H1 (cell line): ENCODE results near the gene PDXP. TPM values are rescaled to one million over a fixed set of nuclear protein-coding genes. Genes with fewer than 3 reads are reported as not detected.

ENCODE experiments used
- CTCF ChIA-PET: fragments of 300-600 bp; sonication (Branson Sonifier 250); formaldehyde crosslinking; loops from one replicate; lab custom pipeline; 2021; ENCODE audit not compliant: partially characterized antibody; lab: Charles Lee
- POLR2A ChIA-PET: fragments of 300-600 bp; sonication (Branson Sonifier 250); formaldehyde crosslinking; loops from one replicate; lab custom pipeline; 2021; ENCODE audit warnings: inconsistent platforms; ENCODE audit not compliant: partially characterized antibody; lab: Charles Lee
- DNase-seq, 2 experiments: peaks; one replicate each; pipeline versions ENCODE4 v3.0.0 to v3.0.0-alpha.2; 2010 to 2022; ENCODE audit warnings: low spot score in 2 of 2, low read depth in 1 of 2, mixed read lengths in 1 of 2
- FAIRE-seq: peaks from 2 replicates; lab custom pipeline; 2011; peaks lifted over from hg19 to GRCh38; lab: Jason Lieb, UNC
- H2AFZ ChIP-seq: 2 replicates; pipeline ENCODE4 v1.8.1; 2012; ENCODE audit warnings: low read length, inconsistent platforms
- H2AK5ac ChIP-seq: 2 replicates; pipeline ENCODE4 v1.6.1; 2013; ENCODE audit warnings: low read depth, low read length
- H2BK120ac ChIP-seq: replicated peaks from 2 replicates; pipeline ENCODE3; 2013; ENCODE audit warnings: low read depth, low read length, inconsistent platforms
- H2BK12ac ChIP-seq: 2 replicates; pipeline ENCODE4 v1.6.1; 2013; ENCODE audit warnings: low read depth, low read length
- H2BK15ac ChIP-seq: 2 replicates; pipeline ENCODE4 v1.6.1; 2013; ENCODE audit warnings: low read length
- H2BK20ac ChIP-seq: 2 replicates; pipeline ENCODE4 v1.6.1; 2013; ENCODE audit warnings: low read length
- H2BK5ac ChIP-seq: 2 replicates; pipeline ENCODE4 v1.6.1; 2013; ENCODE audit warnings: low read depth, low read length
- H3K14ac ChIP-seq: 2 replicates; pipeline ENCODE4 v1.6.1; 2013; ENCODE audit warnings: inconsistent platforms; ENCODE audit not compliant: insufficient read length
- H3K18ac ChIP-seq: 2 replicates; pipeline ENCODE4 v1.6.1; 2013; ENCODE audit warnings: low read length; ENCODE audit errors: extremely low read depth
- H3K23ac ChIP-seq: 2 replicates; pipeline ENCODE4 v1.6.1; 2013; ENCODE audit warnings: inconsistent platforms; ENCODE audit not compliant: insufficient read length
- H3K23me2 ChIP-seq: 2 replicates; pipeline ENCODE4 v1.6.1; 2013; ENCODE audit warnings: low read depth, low read length
- H3K27ac ChIP-seq: 2 replicates; pipeline ENCODE4 v1.6.1; 2011; ENCODE audit warnings: low read depth, low read length, inconsistent platforms
- H3K27me3 ChIP-seq, 4 experiments: replicated peaks in 1 of 4; 1 replicate in 1 of 4; 2 replicates in 3 of 4; pipeline versions ENCODE4 v1.6.1 to v1.8.1; 2011 to 2013; ENCODE audit warnings: low read length in 3 of 4, mild to moderate bottlenecking in 3 of 4, inconsistent platforms in 2 of 4, mixed read lengths in 2 of 4, moderate library complexity in 1 of 4; ENCODE audit not compliant: control insufficient read depth in 3 of 4, insufficient read depth in 3 of 4; ENCODE audit errors: extremely low read depth in 1 of 4
- H3K36me3 ChIP-seq, 4 experiments: 2 replicates each; pipeline versions ENCODE4 v1.6.1 to v1.8.1; 2011 to 2013; ENCODE audit warnings: mild to moderate bottlenecking in 4 of 4, low read length in 3 of 4, moderate library complexity in 2 of 4, control low read depth in 1 of 4, inconsistent platforms in 1 of 4; ENCODE audit not compliant: insufficient read depth in 4 of 4, control insufficient read depth in 2 of 4
- H3K4ac ChIP-seq: replicated peaks from 2 replicates; pipeline ENCODE3; 2013; ENCODE audit warnings: low read length, low read depth, mixed read lengths, inconsistent platforms; ENCODE audit not compliant: insufficient read length
- H3K4me1 ChIP-seq, 4 experiments: replicated peaks in 1 of 4; 1 replicate in 1 of 4; 2 replicates in 3 of 4; pipeline versions ENCODE4 v1.6.1 to v1.8.1; 2011 to 2013; ENCODE audit warnings: low read length in 3 of 4, inconsistent platforms in 2 of 4, mixed read lengths in 1 of 4; ENCODE audit not compliant: insufficient read depth in 4 of 4, control insufficient read depth in 3 of 4
- H3K4me2 ChIP-seq, 2 experiments: 2 replicates each; pipeline versions ENCODE4 v1.6.1 to v1.8.1; 2011 to 2013; ENCODE audit warnings: low read depth in 2 of 2, low read length in 2 of 2, control low read depth in 1 of 2, inconsistent platforms in 1 of 2, mild to moderate bottlenecking in 1 of 2; ENCODE audit not compliant: insufficient read depth in 1 of 2
- H3K4me3 ChIP-seq, 4 experiments: fragments of 200-600, 300-600 bp in 1 of 4; sonication (generic), shearing (Covaris generic), sonication (Bioruptor Twin) in 1 of 4; 2 replicates each; pipeline versions ENCODE4 v1.5.1 to v1.8.1; 2011 to 2016; ENCODE audit warnings: low read length in 4 of 4, low read depth in 3 of 4, control low read depth in 2 of 4, inconsistent platforms in 2 of 4, mild to moderate bottlenecking in 2 of 4, mixed read lengths in 1 of 4, moderate library complexity in 1 of 4; ENCODE audit not compliant: insufficient read depth in 2 of 4; ENCODE audit errors: extremely low read depth in 1 of 4
- H3K56ac ChIP-seq: replicated peaks from 2 replicates; pipeline ENCODE3; 2013; ENCODE audit warnings: low read depth, mild to moderate bottlenecking, mixed read lengths, low read length, inconsistent platforms; ENCODE audit not compliant: insufficient read length
- H3K79me1 ChIP-seq: 2 replicates; pipeline ENCODE4 v1.6.1; 2013; ENCODE audit warnings: low read depth, low read length, control low read depth
- H3K79me2 ChIP-seq, 2 experiments: 2 replicates each; pipeline versions ENCODE4 v1.6.1 to v1.8.1; 2012 to 2013; ENCODE audit warnings: low read length in 2 of 2, mild to moderate bottlenecking in 2 of 2, inconsistent platforms in 1 of 2; ENCODE audit not compliant: insufficient read depth in 2 of 2, control insufficient read depth in 1 of 2
- H3K9ac ChIP-seq, 4 experiments: replicated peaks in 1 of 4; 1 replicate in 1 of 4; 2 replicates in 3 of 4; pipeline versions ENCODE4 v1.6.1 to v1.8.1; 2011 to 2013; ENCODE audit warnings: low read depth in 3 of 4, low read length in 3 of 4, control low read depth in 2 of 4, mild to moderate bottlenecking in 2 of 4, moderate library complexity in 2 of 4, inconsistent platforms in 1 of 4; ENCODE audit errors: extremely low read depth in 1 of 4
- H3K9me3 ChIP-seq, 2 experiments: 2 replicates each; pipeline versions ENCODE4 v1.6.1 to v1.8.1; 2012 to 2013; ENCODE audit warnings: mild to moderate bottlenecking in 2 of 2, moderate library complexity in 2 of 2, control low read depth in 1 of 2, inconsistent platforms in 1 of 2, low read depth in 1 of 2, low read length in 1 of 2, mixed read lengths in 1 of 2; ENCODE audit not compliant: insufficient read depth in 2 of 2
- H4K20me1 ChIP-seq, 2 experiments: replicated peaks in 1 of 2; 2 replicates each; pipeline versions ENCODE3 to v1.8.1; 2011 to 2013; ENCODE audit warnings: inconsistent platforms in 2 of 2, low read length in 2 of 2, mild to moderate bottlenecking in 1 of 2; ENCODE audit not compliant: insufficient read depth in 2 of 2, control insufficient read depth in 1 of 2
- H4K5ac ChIP-seq: 2 replicates; pipeline ENCODE4 v1.6.1; 2013; ENCODE audit warnings: low read length, low read depth, mixed read lengths, inconsistent platforms; ENCODE audit not compliant: insufficient read length
- H4K8ac ChIP-seq: 2 replicates; pipeline ENCODE4 v1.8.0; 2013; ENCODE audit warnings: mild to moderate bottlenecking, moderate library complexity, low read length, inconsistent platforms; ENCODE audit not compliant: insufficient read depth; ENCODE audit errors: extremely low read depth
- H4K91ac ChIP-seq: replicated peaks from 2 replicates; pipeline ENCODE3; 2013; ENCODE audit warnings: low read length, mixed read lengths, inconsistent platforms; ENCODE audit not compliant: insufficient read length
- E2F6 ChIP-seq: IDR thresholded peaks from 2 replicates; pipeline ENCODE4 v1.6.1; 2012; ENCODE audit warnings: inconsistent platforms
- EGR1 ChIP-seq: IDR thresholded peaks from 2 replicates; pipeline ENCODE4 v1.6.1; 2011; ENCODE audit warnings: low read depth, low read length, borderline replicate concordance
- EP300 ChIP-seq, 2 experiments: IDR thresholded peaks; 1 replicate in 1 of 2; 2 replicates in 1 of 2; pipeline ENCODE4 v1.6.1; 2011 to 2012; ENCODE audit warnings: low read depth in 2 of 2, low read length in 2 of 2, mild to moderate bottlenecking in 2 of 2, borderline replicate concordance in 1 of 2, inconsistent platforms in 1 of 2, moderate library complexity in 1 of 2
- EZH2 ChIP-seq: fragments of 200-600 bp; sonication (generic); IDR thresholded peaks from 2 replicates; pipeline ENCODE4 v1.7.1; 2012; ENCODE audit warnings: low read depth, mild to moderate bottlenecking, moderate library complexity, low read length, inconsistent platforms; ENCODE audit not compliant: severe bottlenecking
- POU5F1 ChIP-seq: IDR thresholded peaks from 2 replicates; pipeline ENCODE4 v1.6.1; 2011; ENCODE audit warnings: low read depth, mild to moderate bottlenecking, low read length, moderate library complexity
- RNF2 ChIP-seq: fragments of 200-900, 300-1000 bp; sonication (generic); IDR thresholded peaks from 2 replicates; pipeline ENCODE4 v1.7.1; 2016; ENCODE audit warnings: borderline replicate concordance, low read depth, mild to moderate bottlenecking, antibody characterized with exemption, low read length; ENCODE audit not compliant: poor library complexity, severe bottlenecking; ENCODE audit errors: missing control alignments
- SAP30 ChIP-seq: fragments of 300-600 bp; sonication (generic); IDR thresholded peaks from 2 replicates; pipeline ENCODE4 v1.7.1; 2012; ENCODE audit warnings: low read length, moderate library complexity, mild to moderate bottlenecking, inconsistent platforms; ENCODE audit not compliant: insufficient read depth, insufficient replicate concordance
- SIN3A ChIP-seq, 2 experiments: IDR thresholded peaks in 1 of 2; conservative IDR thresholded peaks in 1 of 2; 2 replicates each; pipeline ENCODE4 v1.6.1; 2011 to 2012; ENCODE audit warnings: low read length in 2 of 2, improper control_type of control experiment in 1 of 2, low read depth in 1 of 2, mild to moderate bottlenecking in 1 of 2
- YY1 ChIP-seq: IDR thresholded peaks from 2 replicates; pipeline ENCODE4 v1.6.1; 2011; ENCODE audit warnings: low read depth, mild to moderate bottlenecking, low read length
- WGBS, 2 experiments: shearing (Covaris generic) in 1 of 2; methylation state at CpG; one replicate each; pipeline versions ENCODE4 v1.1.6 to v1.1.7; 2013 to 2015; ENCODE audit warnings: low lambda C conversion rate in 2 of 2, mixed read lengths in 2 of 2, inconsistent platforms in 1 of 2, low coverage in 1 of 2, missing lambda C conversion rate in 1 of 2; ENCODE audit not compliant: insufficient replicate concordance in 2 of 2, insufficient coverage in 1 of 2, insufficient read length in 1 of 2; ENCODE audit errors: extremely low coverage in 1 of 2, missing lambda C conversion rate in 1 of 2; 5-methylcytosine and 5-hydroxymethylcytosine counted together
- polyA plus RNA-seq, 7 experiments: library from polyadenylated mRNA; depleted of rRNA in 3 of 7; stranded (reverse) in 5 of 7; unstranded in 2 of 7; fragments of >200 nt in 5 of 7; fragments of 200-250 nt in 2 of 7; gene quantifications; 1 replicate in 5 of 7; 2 replicates in 1 of 7; 4 replicates in 1 of 7; pipeline versions ENCODE4 v1.2.1 to v1.2.3, GENCODE V29; 2011 to 2013; ENCODE audit warnings: missing spikeins in 2 of 7, mixed read lengths in 2 of 7
- total RNA-seq: library from RNA; stranded (reverse); fragmentation: NEBNext Ultra II Directional; extraction: Animal tissue kit (Norgen Biotek cat#: 25700); gene quantifications from 2 replicates; pipeline ENCODE4 v1.2.1, GENCODE V29; 2021

The PDXP gene
- total and polyA plus RNA-seq, 2 of the 8 experiments (the other 6 are each of a cell fraction or from before 2014, with no cell fraction given), result 36.6 to 67.7 TPM

GRCh38 chr22:37638391-37639069 lies 20.0 kb upstream of the PDXP start:
- peak overlapping the region; percentile 86 to 99 for H3K4me2 ChIP-seq
- no peaks in the 10 kb centered on the region for H3K27me3 ChIP-seq
- no peaks in the 10 kb centered on the region; a peak in 1 of 4 replicates for H3K79me2 ChIP-seq
- no peak overlapping the region for H2BK120ac ChIP-seq
- no peak overlapping the region for H3K56ac ChIP-seq
- ChIA-PET POLR2A (interaction anchor here (0.7 to 2.3 kb wide), 18 partner anchors 8 to 99 kb away, joined by 3 to 8 read pairs (median 4); partner anchors contain the start of genes NOL12, PDXP and TRIOBP), CTCF (interaction anchor here (0.9 to 11.4 kb wide), 11 partner anchors 8 to 130 kb away, joined by 3 to 261 read pairs (median 5); partner anchors contain the start of genes GGA1, LGALS1, NOL12 and PDXP)
- 0 out of 2 replicates have a peak overlapping the region, but pooled peaks have one; percentile 53 for H2BK5ac ChIP-seq
- WGBS, 2 experiments, result 78% methylated on average over 11 of the region's 11 CpGs; no CpG with 5 or more reads in 1 of the 2 experiments
- no peak overlapping the region for H2AFZ ChIP-seq
- H2BK15ac ChIP-seq, result no peak overlapping the region
- H3K18ac ChIP-seq, result no peak overlapping the region
- H3K79me1 ChIP-seq, result 0 out of 2 replicates have a peak, but pooled peaks cover 2% of the 10 kb centered on the region
- H4K8ac ChIP-seq, result no peak overlapping the region; the same call in 1 of the 2 replicates
- FAIRE-seq (no peak), DNase-seq (no peak)
- peak overlapping the region; percentile 1 for H3K4ac ChIP-seq
- H2BK12ac ChIP-seq, result 0 out of 2 replicates have a peak overlapping the region, but pooled peaks have one; percentile 50
- H4K20me1 ChIP-seq, result peaks cover 0 to 7% of the 10 kb centered on the region in 2 experiments
- no peak overlapping the region for H3K9ac ChIP-seq
- no peaks in the 10 kb centered on the region for H3K9me3 ChIP-seq
- no peak overlapping the region for H4K5ac ChIP-seq
- peak overlapping the region in 3 of 4 experiments; percentile 77 to 91 (median 86); a peak in 6 of 8 replicates for H3K4me3 ChIP-seq
- no peak overlapping the region for H3K23ac ChIP-seq
- H2AK5ac ChIP-seq, result no peak overlapping the region
- peaks cover 5 to 33% (median 26%) of the 10 kb centered on the region in 4 experiments for H3K4me1 ChIP-seq
- H2BK20ac ChIP-seq, result no peak overlapping the region
- no peak overlapping the region for H3K14ac ChIP-seq
- H3K36me3 ChIP-seq, result peaks cover 0 to 1% (median 0%) of the 10 kb centered on the region in 4 experiments; a peak in 2 of 8 replicates
- H4K91ac ChIP-seq, result peak overlapping the region; percentile 8
- H3K23me2 ChIP-seq, result peaks cover 8% of the 10 kb centered on the region
- no peak overlapping the region for H3K27ac ChIP-seq
- no peak for TF ChIP-seq EGR1
- no peak for TF ChIP-seq YY1
- no peak for TF ChIP-seq SIN3A (conservative IDR thresholded peaks at IDR 0.05 in 1 of 2, IDR thresholded peaks at IDR 0.05 in 1 of 2; ENCODE audit: low read depth in 1 of 2, low read length in 2 of 2)
- no peak for TF ChIP-seq SAP30
- no peak for TF ChIP-seq RNF2
- TF ChIP-seq POU5F1, result no peak
- TF ChIP-seq EP300 (IDR thresholded peaks at IDR 0.05; ENCODE audit: borderline replicate concordance in 1 of 2, low read depth in 2 of 2, low read length in 2 of 2), result no peak
- TF ChIP-seq E2F6, result no peak
- no peak for TF ChIP-seq EZH2
